ENCODE data around the gene CYB561. TPM values are rescaled to one million over a fixed set of nuclear protein-coding genes. Genes with fewer than 3 reads are reported as not detected.

Gene CYB561, protein sequence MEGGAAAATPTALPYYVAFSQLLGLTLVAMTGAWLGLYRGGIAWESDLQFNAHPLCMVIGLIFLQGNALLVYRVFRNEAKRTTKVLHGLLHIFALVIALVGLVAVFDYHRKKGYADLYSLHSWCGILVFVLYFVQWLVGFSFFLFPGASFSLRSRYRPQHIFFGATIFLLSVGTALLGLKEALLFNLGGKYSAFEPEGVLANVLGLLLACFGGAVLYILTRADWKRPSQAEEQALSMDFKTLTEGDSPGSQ
- 4.3 and 9.8 TPM in 2 replicates for total RNA-seq (2013; cell fraction: nucleolus; rRNA removed)
- total RNA-seq (2014; rRNA removed) (2.8 and 2.9 TPM in 2 replicates), total RNA-seq (2014; rRNA removed; fragmentation: Illumina TruSeq; extraction: Trizol) (1.4 and 1.6 TPM in 2 replicates), total RNA-seq (2021) (3.3 and 4.2 TPM in 2 replicates), polyA plus RNA-seq (2011; rRNA removed) (1.1 and 1.9 TPM in 2 replicates), polyA plus RNA-seq (2014; fragmentation: Illumina TruSeq; extraction: Trizol) (1.3 and 2.0 TPM in 2 replicates), polyA plus RNA-seq (2014; fragmentation: Nextera tagmentation; extraction: Ambion mirVana) (under 1 TPM; 0.52 to 0.93 TPM), polyA plus RNA-seq (2014; rRNA removed) (4.8 and 6.9 TPM in 2 replicates), polyA plus RNA-seq (2016; fragmentation: Nextera tagmentation; extraction: Ambion mirVana) (1 to 10 TPM; 3.3 TPM), polyA minus RNA-seq (2011; rRNA and poly(A)+ RNA removed) (2.6 and 2.7 TPM in 2 replicates), Bru-seq, nascent RNA (percentile 43 among the genes with signal in this experiment), BruChase-seq, experiment 1, labeled RNA remaining after a 6-hour chase (percentile 52 among the genes with signal in this experiment), BruChase-seq, experiment 2, labeled RNA remaining after a 2-hour chase (percentile 48 among the genes with signal in this experiment)
- 1.7 TPM for polyA plus RNA-seq (2011; ENCODE audit: low read depth)
- 1.9 and 2.6 TPM in 2 replicates for polyA plus RNA-seq (2011; cell fraction: cytosol; rRNA removed)
- 1.8 and 2.1 TPM in 2 replicates for polyA plus RNA-seq (2011; cell fraction: nucleus; rRNA removed)
- polyA plus RNA-seq (2012) = 2.1 and 3.6 TPM in 2 replicates
- 0.62 and 0.94 TPM in 2 replicates for polyA minus RNA-seq (2011; cell fraction: cytosol; rRNA and poly(A)+ RNA removed)
- polyA minus RNA-seq (2011; cell fraction: nucleus; rRNA and poly(A)+ RNA removed) = 0.85 and 2.2 TPM in 2 replicates
- long read RNA-seq, experiment 1, partial matches to known transcripts = 0 of 2 reads
- long read RNA-seq, experiment 1, other reads (novel, unspliced or antisense) = 0 of 2 reads
- long read RNA-seq, experiment 2, partial matches to known transcripts = 0 of 2 reads
- long read RNA-seq, experiment 2, other reads (novel, unspliced or antisense) = 1 of 2 reads

DNA sequence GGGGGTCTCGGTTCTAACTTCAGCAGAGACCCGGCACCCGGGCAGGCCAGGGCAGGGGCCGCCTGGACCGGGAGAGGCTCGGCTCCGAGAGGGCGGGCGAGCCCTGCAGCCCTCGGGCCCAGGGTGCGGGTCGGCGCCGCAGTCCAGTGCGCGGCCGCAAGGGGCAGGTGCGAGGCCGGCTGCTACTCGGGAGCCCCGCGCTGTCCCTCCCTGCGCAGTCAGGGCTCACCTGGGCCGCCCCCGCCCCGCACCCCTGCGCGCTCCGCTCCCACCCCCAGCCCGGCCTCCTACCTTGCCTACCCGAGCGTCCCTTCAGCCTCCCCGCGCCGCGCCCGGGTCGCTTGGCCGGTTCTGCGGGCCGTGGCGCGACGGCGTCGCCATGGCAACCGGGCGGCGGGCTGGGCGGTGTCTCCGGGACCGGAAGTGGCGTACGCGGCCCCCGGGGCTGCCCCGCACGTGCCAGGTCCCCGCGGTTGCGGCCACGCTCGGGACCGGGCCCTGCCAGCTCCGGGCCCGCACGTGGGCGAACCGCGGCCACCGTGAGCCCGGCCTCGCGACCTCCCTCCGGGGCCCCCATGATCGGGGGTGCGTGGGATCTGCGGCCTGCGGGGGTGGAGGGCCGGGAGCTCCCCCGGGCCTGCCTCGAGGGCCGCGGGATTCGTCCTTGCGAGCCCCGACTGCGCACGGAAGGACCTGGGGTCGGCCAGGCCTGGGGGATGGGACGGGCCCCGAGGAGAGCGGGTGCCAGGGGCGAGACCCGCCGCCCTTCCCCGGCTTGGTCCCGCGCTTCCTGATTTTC is at the start of gene CYB561:
Gene CYB561, minus strand, starts transcription at position 353 of the 799 bp plus-strand sequence. CDS start 8,759 bp downstream, outside the sequence.
- H4K20me1 ChIP-seq (ENCODE audit: control insufficient read depth, insufficient read depth) = no peaks in the 10 kb centered on the region
- BruUV-seq (replicated peaks) = no TSS peak
- ChIA-PET SMC1A (ENCODE audit: uncharacterized antibody, unreplicated experiment) (interaction anchor here (1.0 to 4.2 kb wide), 6 partner anchors 15 to 166 kb away, joined by 3 to 14 read pairs (median 5); no protein-coding TSS in a partner anchor), RAD21 (ENCODE audit: unreplicated experiment) (interaction anchor here (0.6 to 2.4 kb wide), 3 partner anchors 21 to 482 kb away, joined by 4 to 7 read pairs (median 6); no protein-coding TSS in a partner anchor), CTCF (interaction anchor here (1.1 to 7.7 kb wide), 5 partner anchors 16 to 166 kb away, joined by 6 to 43 read pairs (median 7); no protein-coding TSS in a partner anchor), POLR2A (interaction anchor here (1.3 to 2.0 kb wide), 2 partner anchors 105 to 174 kb away, joined by 5 to 7 read pairs; partner anchors contain the start of gene DCAF7)
- H3K9ac ChIP-seq (ENCODE audit: control insufficient read depth, insufficient read depth, low read length) = peak within 1 kb of the TSS; percentile 76
- in situ Hi-C loops (cut with MboI) = loop anchor here (25.0 kb wide), 1 partner anchor 391 kb away; the partner anchor contains the start of genes FTSJ3, PSMC5 and SMARCD2
- H3K36me3 ChIP-seq (ENCODE audit: control insufficient read depth in 2 of 2, insufficient read depth in 2 of 2, low read length in 1 of 2) = no peaks in the 10 kb centered on the region
- no peaks in the 10 kb centered on the region for H3K27me3 ChIP-seq (replicated peaks in 1 of 2; ENCODE audit: control insufficient read depth in 2 of 2, insufficient read depth in 2 of 2, low read length in 1 of 2)
- H2AFZ ChIP-seq (ENCODE audit: control insufficient read depth, low read depth, low read length) = peak within 1 kb of the TSS; percentile 90
- no peaks in the 10 kb centered on the region for H3K9me3 ChIP-seq (replicated peaks; ENCODE audit: control insufficient read depth, insufficient read depth, low read length)
- peak within 1 kb of the TSS; percentile 80 for H3K4me3 ChIP-seq
- H3K79me2 ChIP-seq (ENCODE audit: control insufficient read depth, insufficient read depth, low read length) = no peaks in the 10 kb centered on the region
- peak within 1 kb of the TSS; percentile 95 for H3K4me2 ChIP-seq (ENCODE audit: control insufficient read depth, insufficient read depth)
- intact Hi-C loops (cut with micrococcal nuclease; ENCODE audit: unreplicated experiment) = no loop called here
- H3K27ac ChIP-seq (ENCODE audit: control insufficient read depth, insufficient read depth) = peak within 1 kb of the TSS; percentile 64; the same call in 1 of the 2 replicates
- DNase-seq (ENCODE audit: low read depth, low spot score) (no peak), FAIRE-seq (no peak), ATAC-seq (peak; percentile 87)
- peaks cover 14% of the 10 kb centered on the region for H3K4me1 ChIP-seq (ENCODE audit: control insufficient read depth, insufficient read depth, low read length)
- WGBS (ENCODE audit: insufficient coverage, insufficient replicate concordance, low lambda C conversion rate, missing lambda C conversion rate) = 2% methylated on average over 65 of the region's 99 CpGs
- TF ChIP-seq, protein P1, sequence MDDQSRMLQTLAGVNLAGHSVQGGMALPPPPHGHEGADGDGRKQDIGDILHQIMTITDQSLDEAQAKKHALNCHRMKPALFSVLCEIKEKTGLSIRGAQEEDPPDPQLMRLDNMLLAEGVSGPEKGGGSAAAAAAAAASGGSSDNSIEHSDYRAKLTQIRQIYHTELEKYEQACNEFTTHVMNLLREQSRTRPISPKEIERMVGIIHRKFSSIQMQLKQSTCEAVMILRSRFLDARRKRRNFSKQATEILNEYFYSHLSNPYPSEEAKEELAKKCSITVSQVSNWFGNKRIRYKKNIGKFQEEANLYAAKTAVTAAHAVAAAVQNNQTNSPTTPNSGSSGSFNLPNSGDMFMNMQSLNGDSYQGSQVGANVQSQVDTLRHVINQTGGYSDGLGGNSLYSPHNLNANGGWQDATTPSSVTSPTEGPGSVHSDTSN (IDR thresholded peaks at IDR 0.05; ENCODE audit: insufficient replicate concordance, low read depth, low read length) = no peak
- TF ChIP-seq BACH1 (IDR thresholded peaks at IDR 0.05; ENCODE audit: borderline replicate concordance) = peak; percentile 82
- TF ChIP-seq BHLHE40 (IDR thresholded peaks at IDR 0.05; ENCODE audit: borderline replicate concordance in 1 of 2, low read depth in 2 of 2, low read length in 1 of 2) = peak; percentile 100
- TF ChIP-seq, protein P2, sequence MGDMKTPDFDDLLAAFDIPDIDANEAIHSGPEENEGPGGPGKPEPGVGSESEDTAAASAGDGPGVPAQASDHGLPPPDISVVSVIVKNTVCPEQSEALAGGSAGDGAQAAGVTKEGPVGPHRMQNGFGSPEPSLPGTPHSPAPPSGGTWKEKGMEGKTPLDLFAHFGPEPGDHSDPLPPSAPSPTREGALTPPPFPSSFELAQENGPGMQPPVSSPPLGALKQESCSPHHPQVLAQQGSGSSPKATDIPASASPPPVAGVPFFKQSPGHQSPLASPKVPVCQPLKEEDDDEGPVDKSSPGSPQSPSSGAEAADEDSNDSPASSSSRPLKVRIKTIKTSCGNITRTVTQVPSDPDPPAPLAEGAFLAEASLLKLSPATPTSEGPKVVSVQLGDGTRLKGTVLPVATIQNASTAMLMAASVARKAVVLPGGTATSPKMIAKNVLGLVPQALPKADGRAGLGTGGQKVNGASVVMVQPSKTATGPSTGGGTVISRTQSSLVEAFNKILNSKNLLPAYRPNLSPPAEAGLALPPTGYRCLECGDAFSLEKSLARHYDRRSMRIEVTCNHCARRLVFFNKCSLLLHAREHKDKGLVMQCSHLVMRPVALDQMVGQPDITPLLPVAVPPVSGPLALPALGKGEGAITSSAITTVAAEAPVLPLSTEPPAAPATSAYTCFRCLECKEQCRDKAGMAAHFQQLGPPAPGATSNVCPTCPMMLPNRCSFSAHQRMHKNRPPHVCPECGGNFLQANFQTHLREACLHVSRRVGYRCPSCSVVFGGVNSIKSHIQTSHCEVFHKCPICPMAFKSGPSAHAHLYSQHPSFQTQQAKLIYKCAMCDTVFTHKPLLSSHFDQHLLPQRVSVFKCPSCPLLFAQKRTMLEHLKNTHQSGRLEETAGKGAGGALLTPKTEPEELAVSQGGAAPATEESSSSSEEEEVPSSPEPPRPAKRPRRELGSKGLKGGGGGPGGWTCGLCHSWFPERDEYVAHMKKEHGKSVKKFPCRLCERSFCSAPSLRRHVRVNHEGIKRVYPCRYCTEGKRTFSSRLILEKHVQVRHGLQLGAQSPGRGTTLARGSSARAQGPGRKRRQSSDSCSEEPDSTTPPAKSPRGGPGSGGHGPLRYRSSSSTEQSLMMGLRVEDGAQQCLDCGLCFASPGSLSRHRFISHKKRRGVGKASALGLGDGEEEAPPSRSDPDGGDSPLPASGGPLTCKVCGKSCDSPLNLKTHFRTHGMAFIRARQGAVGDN (IDR thresholded peaks at IDR 0.05) = peak; percentile 93
- peak; percentile 10 to 92 for TF ChIP-seq EGR1 (IDR thresholded peaks at IDR 0.05; ENCODE audit: borderline replicate concordance in 1 of 2, low read depth in 2 of 2, low read length in 2 of 2)
- 0 out of 4 replicates have a peak, but pooled peaks of 1 of the 2 experiments have one; percentile 15 for TF ChIP-seq EP300 (IDR thresholded peaks at IDR 0.05; ENCODE audit: borderline replicate concordance in 1 of 2, control insufficient read depth in 1 of 2, low read depth in 2 of 2, low read length in 2 of 2)
- TF ChIP-seq SMARCA5 (IDR thresholded peaks at IDR 0.05) = 0 out of 2 replicates have a peak, but pooled peaks have one; percentile 16
- peak; percentile 53 for TF ChIP-seq KLF5 (IDR thresholded peaks at IDR 0.05; ENCODE audit: partially characterized antibody)
- TF ChIP-seq BMI1 (IDR thresholded peaks at IDR 0.05; ENCODE audit: borderline replicate concordance) = 0 out of 2 replicates have a peak, but pooled peaks have one; percentile 25
- TF ChIP-seq ZNF207 (IDR thresholded peaks at IDR 0.05; ENCODE audit: borderline replicate concordance) = peak; percentile 87

Measured in GM12878 (cell line).